GM21381 (cell line): Measurements from ENCODE around the gene WWOX.

Experiments used
- ATAC-seq: cut with Tn5 transposase; IDR thresholded peaks from one replicate; pipeline ENCODE4 v1.9.1; 2021; ENCODE audit warnings: mild to moderate bottlenecking, moderate library complexity; ENCODE audit not compliant: unreplicated experiment

Gene WWOX

GRCh38 chr16:78745108-78746019 lies 645.9 kb downstream of the WWOX start:
- no peak for ATAC-seq

DNA sequence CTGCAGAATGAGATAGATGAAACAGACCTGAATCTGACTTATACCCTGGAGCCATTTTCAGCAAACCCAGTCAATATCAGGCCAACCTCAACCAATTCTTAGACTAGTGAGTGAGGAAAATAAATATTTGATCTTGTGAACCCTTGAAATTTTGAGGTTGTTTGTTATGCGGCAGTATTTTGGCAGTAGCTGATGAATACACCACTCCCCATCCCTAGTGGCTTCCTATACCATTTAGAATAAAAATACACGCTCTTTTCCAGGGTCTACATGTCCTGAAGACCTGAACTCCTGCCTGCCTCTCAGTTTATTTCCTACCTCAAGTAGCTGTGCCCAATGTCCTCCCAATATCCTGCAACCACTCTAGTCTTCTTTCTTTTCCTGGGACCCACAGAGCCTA lies 647.3 kb downstream of the WWOX start:
- ATAC-seq, result no peak

DNA sequence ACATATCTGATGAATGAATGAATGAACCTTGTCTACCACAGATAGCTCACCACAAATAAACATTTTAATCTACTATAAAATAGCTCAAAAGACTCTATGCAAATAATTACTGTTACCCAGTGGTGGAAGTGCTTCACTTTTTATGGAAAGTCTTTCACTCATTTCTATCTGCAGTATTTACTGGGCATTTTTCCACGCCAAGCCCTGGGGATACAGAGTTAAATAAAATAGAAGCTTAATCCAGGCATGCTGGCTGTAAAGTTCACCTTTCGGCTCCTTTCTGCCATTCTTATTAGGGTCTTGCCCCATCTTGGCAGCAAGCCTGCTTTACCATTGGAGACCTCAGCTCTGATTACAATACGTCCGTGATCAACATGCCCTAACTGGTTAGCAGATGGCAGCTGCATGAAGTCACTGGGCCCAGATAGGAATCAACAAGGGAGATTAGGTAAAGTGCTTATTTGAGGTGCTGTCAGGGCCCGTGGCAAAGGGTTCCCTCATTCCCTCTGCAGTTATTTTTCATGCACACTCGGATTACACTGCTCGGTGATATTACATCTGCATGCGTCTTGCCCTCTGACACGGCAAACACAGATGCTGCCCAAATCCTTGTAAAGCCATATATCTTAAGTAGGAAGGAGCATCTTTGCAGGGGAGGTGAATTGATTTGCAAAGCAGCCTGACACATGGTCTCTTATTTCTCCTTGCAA lies 648.9 kb downstream of the WWOX start:
- ATAC-seq, result no peak

- peak; percentile 76 for ATAC-seq
These were observed 650.4 kb downstream of the WWOX start for GRCh38 chr16:78749745-78750268.

DNA sequence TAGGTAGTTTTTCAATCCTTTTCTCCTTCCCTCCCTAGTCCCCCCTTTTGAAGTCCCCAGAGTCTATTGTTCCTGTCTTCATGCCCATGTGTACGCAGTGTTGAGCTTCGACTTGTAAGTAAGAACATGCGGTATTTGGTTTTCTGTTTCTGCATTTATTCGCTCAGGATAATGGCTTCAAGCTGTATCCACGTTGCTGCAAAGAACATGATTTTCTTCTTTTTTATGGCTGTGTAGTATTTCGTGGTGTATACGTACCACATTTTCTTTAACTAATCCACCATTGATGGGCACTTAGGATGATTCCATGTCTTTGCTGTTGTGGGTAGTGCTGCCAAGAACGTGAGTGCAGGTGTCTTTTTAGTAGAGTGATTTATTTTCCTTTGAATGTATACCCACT lies 651.2 kb downstream of the WWOX start:
- ATAC-seq, result no peak

DNA sequence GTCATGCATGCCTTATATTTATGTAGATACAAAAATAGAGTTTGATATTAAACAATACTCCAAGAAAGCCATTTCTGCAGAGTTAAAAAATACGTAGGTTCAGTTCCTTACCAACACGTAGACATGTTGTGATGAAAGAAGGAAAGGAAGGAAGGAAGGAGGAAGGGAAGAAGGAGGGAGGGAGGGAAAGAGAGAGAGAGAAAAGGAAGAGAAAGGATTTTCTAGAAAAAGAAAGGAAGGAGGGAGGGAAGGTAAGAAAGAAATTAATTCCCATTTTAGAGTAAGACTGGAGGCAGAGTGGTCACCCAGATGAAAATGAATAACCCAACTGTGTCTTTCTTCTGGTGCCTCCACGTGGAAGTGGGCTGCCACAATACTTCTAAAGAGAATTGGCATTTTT lies 652.1 kb downstream of the WWOX start:
- ATAC-seq, result no peak

GRCh38 chr16:78754713-78755112 lies 655.3 kb downstream of the WWOX start:
- no peak for ATAC-seq

DNA sequence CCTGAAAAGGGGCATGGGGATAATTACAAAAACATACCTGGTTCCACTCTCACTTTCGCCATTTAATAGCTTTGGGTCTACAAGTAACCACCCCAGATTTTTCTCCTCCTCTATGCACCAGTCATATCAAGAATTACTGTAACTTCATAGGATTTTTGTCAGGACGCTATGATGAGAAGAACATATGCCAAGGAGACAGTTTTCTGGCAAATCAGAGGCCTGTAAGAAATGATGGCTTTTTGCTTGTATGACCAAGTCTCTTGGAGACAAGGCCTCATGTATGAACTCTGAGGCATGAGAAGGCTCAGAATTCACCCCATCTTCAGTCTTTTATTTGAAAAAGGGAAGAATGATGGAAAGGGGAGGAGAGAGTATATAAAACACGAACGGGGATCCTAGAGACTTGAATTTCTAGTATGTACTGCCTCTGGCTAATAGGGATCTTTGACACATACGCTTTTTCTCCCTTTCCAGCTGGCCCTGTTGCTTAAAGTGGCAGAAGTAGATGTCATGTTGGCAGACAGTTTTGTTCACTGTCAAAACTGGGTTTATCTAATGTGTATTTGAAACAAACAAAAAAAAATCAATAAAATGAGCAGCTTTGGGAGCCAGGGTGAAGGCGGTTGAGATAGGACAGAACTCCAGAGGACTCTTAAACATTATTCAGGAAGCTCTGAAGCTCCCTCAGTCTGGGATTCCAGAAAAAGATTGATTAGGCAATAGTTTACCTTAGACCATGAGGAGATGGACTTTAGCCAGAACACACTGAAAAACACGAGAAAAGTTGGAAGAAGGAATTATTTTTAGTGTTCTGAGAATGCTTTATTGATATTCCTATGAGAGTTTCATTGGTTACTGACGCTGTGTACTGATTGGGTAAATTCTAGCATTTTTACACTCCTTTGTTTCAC lies 656.6 kb downstream of the WWOX start:
- no peak for ATAC-seq

- ATAC-seq, result no peak
These were observed 660.1 kb downstream of the WWOX start for GRCh38 chr16:78759596-78759995.

DNA sequence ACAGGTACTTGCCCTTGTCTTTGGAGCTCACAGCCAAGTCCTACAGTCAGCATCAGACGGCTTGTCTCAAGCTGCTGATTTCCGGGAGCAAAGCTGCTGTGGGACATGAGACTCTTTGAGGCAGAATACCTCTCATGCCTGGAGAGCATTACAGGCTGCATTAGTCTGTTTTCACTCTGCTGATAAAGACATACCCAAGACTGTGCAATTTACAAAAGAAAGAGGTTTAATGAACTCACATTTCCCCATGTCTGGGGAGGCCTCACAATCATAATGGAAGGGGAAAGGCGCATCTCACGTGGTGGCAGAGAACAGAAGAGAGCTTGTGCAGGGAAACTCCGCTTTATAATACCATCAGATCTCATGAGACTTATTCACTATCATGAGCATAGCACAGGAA lies 661.2 kb downstream of the WWOX start:
- ATAC-seq, result no peak

DNA sequence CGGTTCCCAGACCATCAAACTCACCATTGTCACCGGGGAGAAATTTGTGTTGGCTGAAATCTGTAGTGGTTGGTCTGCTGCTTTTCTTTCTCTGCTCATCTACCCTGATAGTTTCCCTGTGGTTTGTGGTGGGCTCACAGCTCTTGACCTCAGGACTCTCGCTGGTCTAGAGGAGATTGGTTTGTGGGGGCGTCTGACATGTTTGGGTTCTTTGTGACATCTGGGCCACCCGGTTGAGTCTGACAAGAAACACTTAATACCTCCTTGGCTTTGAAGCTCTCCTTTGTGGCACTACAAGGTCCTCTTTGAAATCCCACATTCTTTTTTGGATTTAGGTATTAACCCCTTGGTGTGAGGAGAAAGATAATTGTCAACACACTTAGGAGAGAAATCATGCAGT lies 662.0 kb downstream of the WWOX start:
- ATAC-seq, result peak; percentile 85

- ATAC-seq, result peak; percentile 49
These were observed 662.8 kb downstream of the WWOX start for GRCh38 chr16:78762222-78762621.

GRCh38 chr16:78763821-78764440 lies 664.5 kb downstream of the WWOX start:
- ATAC-seq, result no peak

DNA sequence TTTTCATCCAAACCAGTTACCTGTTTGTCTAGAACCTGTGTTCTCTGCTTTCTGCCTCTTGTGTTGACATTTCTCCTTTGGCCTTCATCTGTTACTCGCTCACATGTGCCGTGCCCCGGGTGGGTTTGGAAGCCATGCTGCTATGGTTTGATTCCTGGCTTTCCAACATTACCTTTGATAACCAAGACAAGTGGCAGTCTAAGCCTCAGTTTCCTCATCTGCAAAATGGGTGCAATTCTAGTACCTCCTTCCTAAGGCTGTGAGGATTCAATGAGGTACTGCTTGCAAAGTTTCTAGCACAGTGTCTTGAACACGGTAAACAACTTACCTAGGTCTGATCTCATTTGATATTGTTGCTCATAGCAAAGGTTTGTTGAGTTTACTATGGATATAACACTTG lies 665.0 kb downstream of the WWOX start:
- no peak for ATAC-seq

- ATAC-seq, result no peak
These were observed 668.8 kb downstream of the WWOX start for GRCh38 chr16:78768226-78768625.

- ATAC-seq, result peak; percentile 85
These were observed 669.3 kb downstream of the WWOX start for GRCh38 chr16:78768718-78769117.

GRCh38 chr16:78770353-78771091 lies 671.1 kb downstream of the WWOX start:
- peak; percentile 57 for ATAC-seq

GRCh38 chr16:78773291-78773702 lies 673.8 kb downstream of the WWOX start:
- no peak for ATAC-seq

DNA sequence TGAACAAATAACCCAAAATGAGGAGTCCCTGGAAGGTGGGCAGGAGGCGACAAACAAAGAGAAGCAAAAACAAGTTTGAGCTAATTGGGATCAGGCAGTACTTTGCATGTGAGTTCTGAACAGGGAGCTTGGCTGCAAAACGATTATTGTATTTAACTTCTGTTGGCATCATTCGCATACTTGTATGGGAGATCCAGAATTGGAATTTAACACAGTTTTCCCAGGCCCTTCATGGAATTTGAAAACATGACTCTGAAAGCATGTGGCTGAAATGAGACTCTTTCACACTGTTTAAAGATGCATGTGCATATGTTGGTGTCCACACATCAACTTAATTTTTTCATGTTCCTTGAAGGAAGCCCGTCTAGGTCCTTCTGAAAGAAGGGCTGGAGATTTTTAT lies 674.3 kb downstream of the WWOX start:
- ATAC-seq, result no peak

DNA sequence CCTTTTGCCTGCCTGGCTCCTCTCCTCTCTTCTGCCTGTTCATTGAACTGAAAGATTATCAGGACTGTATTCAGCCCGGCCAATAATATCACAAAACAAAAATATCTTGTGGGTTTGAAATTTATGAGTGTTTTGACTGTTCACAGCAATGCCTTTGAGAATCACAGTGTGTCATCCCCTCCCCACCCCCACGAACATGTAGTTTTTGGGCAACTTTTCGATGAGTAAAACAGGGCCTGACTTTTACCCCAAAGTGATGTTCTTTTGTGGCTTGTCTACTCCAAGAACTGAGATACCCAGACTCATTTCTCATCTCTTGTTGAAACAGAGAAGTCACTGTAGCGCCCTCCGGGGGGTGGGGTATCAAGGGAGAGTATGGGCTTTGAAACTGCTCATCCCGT lies 675.7 kb downstream of the WWOX start:
- no peak for ATAC-seq
